COR-L47 (cell line): ENCODE results near the gene HSD17B8.

Experiments
- DNase-seq: peaks from one replicate; lab custom pipeline; 2025; lab: John Stamatoyannopoulos, UW

HSD17B8 gene

DNA sequence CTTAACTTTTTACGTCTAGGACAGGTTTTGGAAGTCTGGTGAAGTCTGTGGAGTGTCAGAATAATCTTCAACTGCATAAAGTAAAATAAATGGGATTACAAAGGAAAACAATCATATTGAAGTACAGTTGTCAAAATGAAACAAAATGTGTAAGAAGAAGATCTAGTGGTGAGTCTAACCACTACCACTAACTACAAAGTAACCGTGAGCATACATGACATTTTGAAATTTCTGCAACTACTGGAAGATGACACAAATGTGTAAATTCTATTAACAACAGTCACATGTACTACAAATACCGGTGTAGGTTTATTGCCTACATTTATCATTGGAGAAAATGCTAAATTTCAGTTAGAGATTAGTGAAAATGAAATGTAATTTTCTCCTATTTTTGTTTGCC lies 37.5 kb downstream of the HSD17B8 start:
- DNase-seq, result no peak

DNA sequence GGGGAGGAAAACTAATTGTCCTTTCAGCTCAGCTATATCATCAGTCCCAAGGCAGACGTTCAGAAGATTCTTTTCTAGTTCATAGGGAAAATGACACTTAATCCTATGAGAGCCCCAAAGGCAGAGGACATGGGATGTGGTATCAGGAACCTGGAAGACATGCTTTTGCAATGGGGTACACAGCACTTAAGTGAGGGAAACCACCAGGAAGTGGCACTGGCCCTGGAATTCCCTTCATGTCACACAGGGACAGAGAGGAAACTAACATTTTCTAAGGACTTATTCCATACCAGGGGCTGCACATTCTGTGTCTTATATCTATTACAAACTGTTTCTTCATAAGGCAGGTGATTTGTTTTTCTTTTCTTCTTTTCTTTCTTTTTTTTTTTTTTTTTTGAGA lies 39.0 kb downstream of the HSD17B8 start:
- DNase-seq, result no peak

DNA sequence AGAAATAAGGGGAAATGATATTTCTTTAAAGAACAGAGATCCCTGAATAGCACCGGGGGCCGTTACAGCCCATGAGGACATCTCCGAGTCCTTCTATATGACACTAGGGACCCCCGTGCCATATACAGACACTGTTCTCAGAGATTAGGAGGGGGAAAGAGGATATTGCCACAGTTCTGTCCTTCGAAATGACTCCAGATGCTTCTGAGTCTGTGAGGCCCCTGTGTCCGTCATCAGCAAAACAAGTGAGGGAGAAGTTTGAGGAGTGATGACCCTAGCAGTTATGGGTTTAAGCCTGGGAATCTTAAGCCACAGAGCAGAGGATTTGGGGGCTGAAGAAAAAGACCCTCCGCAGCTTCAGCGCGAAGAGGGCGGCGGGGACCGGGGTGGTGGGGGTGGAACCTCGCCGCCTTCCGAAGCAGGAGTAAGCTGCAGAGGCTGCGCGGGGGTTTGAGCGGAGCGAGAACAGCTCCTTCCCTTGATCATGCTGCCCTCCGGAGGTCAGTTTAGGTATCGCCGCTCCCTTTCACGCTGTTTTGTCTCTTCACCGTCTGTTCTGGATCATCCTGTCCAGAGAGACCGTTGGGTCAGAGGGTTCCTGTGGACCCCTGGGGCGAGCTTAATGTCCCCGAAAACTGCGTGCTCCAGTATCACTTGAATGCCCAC lies 43.7 kb downstream of the HSD17B8 start:
- peak; percentile 72 for DNase-seq

DNA sequence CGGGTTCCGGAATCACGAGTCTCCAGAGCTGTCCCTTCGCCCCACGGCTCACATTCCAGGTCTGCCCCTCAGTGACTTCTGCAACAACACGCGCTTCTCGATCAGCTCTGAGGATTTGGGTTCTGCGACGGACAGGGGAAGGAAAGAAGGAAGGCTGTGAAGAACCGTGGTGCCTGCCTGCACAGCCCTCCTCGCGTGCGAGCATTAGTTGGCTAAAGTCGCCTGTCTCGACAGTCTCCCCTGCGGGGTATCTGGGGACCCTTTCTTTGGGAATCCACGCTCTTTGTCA lies 44.1 kb downstream of the HSD17B8 start:
- no peak for DNase-seq

DNA sequence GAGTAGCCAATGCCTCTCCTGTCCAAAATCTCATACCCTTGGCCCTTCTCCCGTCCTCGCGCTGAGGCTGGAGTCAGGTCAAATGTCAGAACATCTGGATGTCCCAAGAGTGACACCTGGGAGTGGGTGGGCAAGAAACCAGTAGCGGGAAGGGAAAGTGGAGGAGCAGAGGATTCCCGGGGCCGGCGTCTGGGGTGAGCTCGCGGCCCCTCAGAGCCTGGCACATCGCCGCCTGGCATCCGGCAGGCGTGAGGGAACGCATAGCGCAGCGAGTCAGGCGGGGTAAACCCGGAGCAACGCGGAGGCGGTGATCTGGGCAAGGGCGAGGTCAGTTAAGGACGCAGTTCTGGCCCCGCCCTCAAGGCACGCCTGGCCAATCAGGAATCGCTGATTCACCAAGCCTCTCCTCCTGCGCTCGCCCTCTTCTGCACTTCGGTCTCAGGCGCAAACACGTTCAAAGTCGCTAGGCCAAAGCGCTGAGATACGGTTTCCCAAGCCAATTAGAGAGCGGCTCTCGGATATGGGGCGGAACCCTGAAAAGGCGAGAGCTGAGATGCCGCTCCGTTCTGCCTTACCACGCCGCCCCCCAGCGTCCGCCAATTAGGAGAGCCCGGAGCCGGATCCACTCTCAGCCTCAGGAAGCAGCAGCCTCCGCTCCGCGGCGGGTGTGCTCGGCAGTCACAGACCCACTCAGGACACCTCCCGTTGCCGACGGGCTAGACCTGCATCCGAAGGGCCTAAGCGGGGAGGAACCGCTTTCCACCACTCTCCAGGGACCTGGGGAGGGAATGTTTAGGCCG lies 44.7 kb downstream of the HSD17B8 start:
- peak; percentile 97 for DNase-seq

DNA sequence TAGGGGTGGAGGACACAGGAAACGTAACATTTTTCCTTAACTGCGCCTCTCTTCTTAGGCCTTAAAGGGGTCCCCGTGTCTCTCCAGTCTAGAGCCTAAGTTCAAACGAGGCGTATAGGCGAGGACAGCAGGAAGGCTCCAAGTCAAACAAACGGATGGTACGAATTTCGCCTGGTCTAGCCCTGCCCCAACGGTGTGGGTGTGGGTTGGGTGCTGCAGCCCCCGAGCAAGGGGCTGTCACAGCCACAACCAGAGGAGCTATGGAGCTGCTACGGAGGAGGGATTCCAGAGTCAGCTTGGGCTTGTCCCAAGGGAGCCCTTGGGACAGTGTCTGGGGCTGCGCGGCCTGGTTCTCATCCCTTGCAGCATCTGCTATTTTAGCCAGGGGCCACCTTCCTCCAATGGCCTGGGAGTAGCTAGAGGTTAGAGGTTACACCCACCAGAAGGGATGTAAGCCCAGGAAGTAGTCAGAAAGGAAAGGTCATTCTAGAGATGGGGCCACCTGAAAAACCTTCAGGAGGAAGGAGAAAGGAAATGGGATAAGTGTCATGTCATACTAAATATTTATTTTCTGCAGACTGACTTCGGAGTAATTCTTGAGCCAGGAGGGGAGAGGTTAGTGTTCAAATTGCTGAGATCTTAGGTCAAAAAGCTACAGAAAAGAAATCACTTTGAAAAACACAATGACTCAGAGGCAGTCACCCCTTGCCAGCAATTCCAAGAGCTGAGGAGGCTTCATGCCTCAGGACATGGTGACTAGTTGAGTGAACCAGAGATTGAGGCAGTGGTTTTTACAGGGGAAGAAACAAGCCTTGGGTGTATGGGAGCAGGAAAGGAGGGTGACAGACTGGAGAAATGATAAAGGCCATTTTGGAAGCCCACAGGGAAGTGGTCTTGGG lies 45.5 kb downstream of the HSD17B8 start:
- DNase-seq, result no peak

DNA sequence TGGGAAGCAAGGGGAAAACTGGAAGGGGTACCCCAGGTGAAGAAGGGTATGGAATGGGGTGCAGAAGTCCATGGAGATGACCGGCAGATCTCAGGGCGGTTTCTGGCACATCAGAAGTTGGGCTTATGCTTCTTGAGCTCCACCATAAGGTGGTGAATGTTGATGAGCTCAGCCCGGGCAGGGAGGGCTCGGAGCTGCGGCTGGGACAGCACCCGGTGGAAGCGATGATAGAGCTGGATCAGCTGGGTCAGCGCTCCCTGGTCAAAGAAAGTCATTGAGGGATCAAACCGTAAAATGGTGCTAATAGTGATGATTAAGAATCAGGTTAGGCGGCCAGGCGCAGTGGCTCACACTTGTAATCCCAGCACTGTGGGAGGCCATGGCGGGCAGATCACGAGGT lies 46.3 kb downstream of the HSD17B8 start:
- DNase-seq, result no peak

DNA sequence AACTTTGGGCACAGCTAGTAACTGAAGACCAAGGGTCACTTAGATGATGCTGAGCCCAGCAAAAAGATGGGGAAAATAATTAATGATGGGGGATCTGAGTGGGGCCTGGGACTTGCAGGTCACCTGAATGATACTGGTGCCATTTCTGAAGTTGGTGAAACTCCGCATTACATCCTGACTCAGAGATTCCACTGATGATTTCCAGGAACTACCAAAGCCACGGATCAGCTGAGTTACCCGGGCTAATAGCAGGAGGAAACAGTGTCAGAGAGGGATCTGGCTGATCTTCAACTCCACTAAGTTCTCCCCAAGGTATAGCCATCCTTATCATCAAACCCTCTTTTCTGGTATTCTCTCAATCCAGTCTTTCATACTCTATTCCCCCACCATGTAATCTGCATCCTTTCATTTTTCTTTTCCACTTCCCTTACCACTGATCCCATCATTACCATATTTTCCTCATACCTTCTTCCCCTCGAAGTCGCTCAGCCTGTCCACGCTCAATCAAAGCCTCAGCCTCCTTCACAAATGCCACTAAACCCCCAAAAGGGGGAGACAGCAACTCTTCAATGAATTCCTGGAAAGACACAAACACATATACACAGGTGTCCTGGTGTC lies 47.0 kb downstream of the HSD17B8 start:
- DNase-seq, result no peak

DNA sequence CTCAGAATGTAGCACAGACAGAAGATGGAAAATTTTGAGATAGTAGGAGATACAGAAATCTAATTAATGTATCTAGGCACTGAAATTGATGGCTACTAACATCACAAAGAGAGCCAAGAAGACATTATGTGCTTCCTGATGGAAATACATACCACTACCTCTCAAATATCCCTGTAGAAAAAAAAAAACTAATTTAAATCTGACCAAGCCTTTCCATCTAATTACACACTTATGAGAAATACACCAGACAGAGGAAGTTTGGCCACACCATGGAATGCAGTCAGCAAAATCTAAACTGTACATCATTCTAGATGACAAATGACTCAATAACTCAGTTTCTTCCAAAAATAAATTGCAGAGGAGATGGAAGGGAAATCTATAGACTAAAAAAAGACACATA lies 48.3 kb downstream of the HSD17B8 start:
- DNase-seq, result no peak

DNA sequence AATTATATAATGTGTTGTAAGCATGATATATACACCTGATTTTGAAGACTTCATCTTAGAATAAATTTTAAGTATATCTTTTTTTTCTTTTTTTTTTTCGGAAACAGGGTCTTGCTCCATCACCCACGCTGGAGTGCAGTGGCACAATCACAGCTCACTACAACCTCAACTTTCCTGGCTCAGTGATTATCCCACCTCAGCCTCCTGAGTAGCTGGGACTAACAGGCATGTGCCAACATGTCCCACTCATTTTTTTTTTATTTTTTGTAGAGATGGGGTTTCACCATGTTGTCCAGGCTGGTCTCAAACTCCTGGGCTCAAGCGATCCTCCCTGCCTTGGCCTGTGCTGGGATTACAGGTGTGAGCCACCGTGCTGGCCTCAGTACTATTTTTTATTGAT lies 50.1 kb downstream of the HSD17B8 start:
- no peak for DNase-seq
